ENCODE data around the gene ATP2A3.

GRCh38 chr17:4004517-4005295, 40.5 kb upstream of the ATP2A3 start:
- TF ChIP-seq FOXP2 (optimal IDR thresholded peaks at IDR 0.05; ENCODE audit: control extremely low read depth, extremely low read length, insufficient read depth), result no peak
- TF ChIP-seq POLR2AphosphoS5 (IDR thresholded peaks at IDR 0.05; ENCODE audit: borderline replicate concordance, low read depth, low read length), result no peak
- no peak for TF ChIP-seq EZH2 (IDR thresholded peaks at IDR 0.05)
